ENCODE measurements around the gene CCBE1.

CCBE1 gene

GRCh38 chr18:59546188-59546587 lies 151.0 kb downstream of the CCBE1 start:
- TF ChIP-seq GABPA (IDR thresholded peaks at IDR 0.05; ENCODE audit: low read depth) (no peak), SPI1 (IDR thresholded peaks at IDR 0.05; ENCODE audit: borderline replicate concordance, low read depth) (no peak), REST (IDR thresholded peaks at IDR 0.05; ENCODE audit: insufficient replicate concordance, low read depth) (no peak), CTCF (IDR thresholded peaks at IDR 0.05; ENCODE audit: insufficient read depth, low read length) (no peak), POLR2AphosphoS5 (IDR thresholded peaks at IDR 0.05; ENCODE audit: low read depth) (no peak)
- Histone ChIP-seq H3K27ac (replicated peaks) (no peak overlapping the region), H3K27me3 (ENCODE audit: insufficient read depth, poor library complexity, severe bottlenecking) (no peaks in the 10 kb centered on the region), H3K4me3 (replicated peaks; ENCODE audit: insufficient read depth, low read length) (no peak overlapping the region)
- DNase-seq (ENCODE audit: low read depth in 1 of 2, low spot score in 1 of 2): no peak

GRCh38 chr18:59540780-59541179 lies 156.4 kb downstream of the CCBE1 start:
- DNase-seq (ENCODE audit: low read depth in 1 of 2, low spot score in 1 of 2): no peak
- no peak overlapping the region for H3K27ac ChIP-seq (replicated peaks)
- TF ChIP-seq POLR2AphosphoS5 (IDR thresholded peaks at IDR 0.05; ENCODE audit: low read depth): no peak
- no peak for TF ChIP-seq REST (IDR thresholded peaks at IDR 0.05; ENCODE audit: insufficient replicate concordance, low read depth)
- TF ChIP-seq SPI1 (IDR thresholded peaks at IDR 0.05; ENCODE audit: borderline replicate concordance, low read depth): no peak
- TF ChIP-seq GABPA (IDR thresholded peaks at IDR 0.05; ENCODE audit: low read depth): no peak
- no peak for TF ChIP-seq CTCF (IDR thresholded peaks at IDR 0.05; ENCODE audit: insufficient read depth, low read length)
- no peak overlapping the region for H3K4me3 ChIP-seq (replicated peaks; ENCODE audit: insufficient read depth, low read length)
- no peaks in the 10 kb centered on the region for H3K27me3 ChIP-seq (ENCODE audit: insufficient read depth, poor library complexity, severe bottlenecking)

GRCh38 chr18:59540346-59540745 lies 156.9 kb downstream of the CCBE1 start:
- TF ChIP-seq GABPA (IDR thresholded peaks at IDR 0.05; ENCODE audit: low read depth) (no peak), CTCF (IDR thresholded peaks at IDR 0.05; ENCODE audit: insufficient read depth, low read length) (no peak), SPI1 (IDR thresholded peaks at IDR 0.05; ENCODE audit: borderline replicate concordance, low read depth) (no peak), REST (IDR thresholded peaks at IDR 0.05; ENCODE audit: insufficient replicate concordance, low read depth) (no peak), POLR2AphosphoS5 (IDR thresholded peaks at IDR 0.05; ENCODE audit: low read depth) (no peak)
- no peak for DNase-seq (ENCODE audit: low read depth in 1 of 2, low spot score in 1 of 2)
- Histone ChIP-seq H3K27me3 (ENCODE audit: insufficient read depth, poor library complexity, severe bottlenecking) (no peaks in the 10 kb centered on the region), H3K27ac (replicated peaks) (no peak overlapping the region), H3K4me3 (replicated peaks; ENCODE audit: insufficient read depth, low read length) (no peak overlapping the region)

Measured in HL-60 (cell line).